Endothelial cell of umbilical vein (primary cell): ENCODE measurements around the gene HIRA. TPM values are rescaled to one million over a fixed set of nuclear protein-coding genes. Genes with fewer than 3 reads are reported as not detected.

Experiments
- BruUV-seq: library from RNA; stranded (reverse); fragments of 400-500 nt; replicated peaks from 2 replicates; lab custom pipeline; 2021; lab: Mats Ljungman, UMichigan
- CTCF ChIA-PET: fragments of 300-600, 350-600 bp; sonication (Branson Sonifier 250); formaldehyde crosslinking; loops from one replicate; lab custom pipeline; 2021; ENCODE audit warnings: antibody characterized with exemption, inconsistent platforms; lab: Charles Lee
- POLR2A ChIA-PET: fragments of 300-600, 350-600 bp; sonication (Branson Sonifier 250); formaldehyde crosslinking; loops from one replicate; lab custom pipeline; 2021; ENCODE audit warnings: antibody characterized with exemption, inconsistent platforms; lab: Charles Lee
- DNase-seq: peaks from one replicate; pipeline ENCODE4 v3.0.0-alpha.2; 2011; ENCODE audit warnings: low read depth, low spot score
- FAIRE-seq: peaks from 2 replicates; lab custom pipeline; 2011; peaks lifted over from hg19 to GRCh38; lab: Jason Lieb, UNC
- H2AFZ ChIP-seq: 2 replicates; pipeline ENCODE4 v1.6.0; 2012; ENCODE audit warnings: low read depth, low read length, control low read depth, inconsistent platforms
- H3K27ac ChIP-seq: 2 replicates; pipeline ENCODE4 v1.5.1; 2011; ENCODE audit warnings: low read depth, mild to moderate bottlenecking, control low read depth, low read length, moderate library complexity; ENCODE audit not compliant: insufficient read depth
- H3K27me3 ChIP-seq, 2 experiments: 2 replicates each; pipeline versions ENCODE4 v1.6.0 to v1.6.1; 2011; ENCODE audit warnings: low read length in 2 of 2, mixed read lengths in 1 of 2; ENCODE audit not compliant: control insufficient read depth in 2 of 2, insufficient read depth in 2 of 2
- H3K36me3 ChIP-seq, 2 experiments: 2 replicates in 1 of 2; 3 replicates in 1 of 2; pipeline ENCODE4 v1.5.1; 2011; ENCODE audit warnings: low read length in 2 of 2, mild to moderate bottlenecking in 1 of 2, moderate library complexity in 1 of 2; ENCODE audit not compliant: control insufficient read depth in 2 of 2, insufficient read depth in 2 of 2; ENCODE audit errors: extremely low read depth in 1 of 2
- H3K4me1 ChIP-seq: 3 replicates; pipeline ENCODE4 v1.5.1; 2011; ENCODE audit warnings: mild to moderate bottlenecking, low read length; ENCODE audit not compliant: control insufficient read depth, insufficient read depth; ENCODE audit errors: extremely low read depth
- H3K4me2 ChIP-seq: 2 replicates; pipeline ENCODE4 v1.6.1; 2011; ENCODE audit warnings: low read length, control low read depth, mixed read lengths; ENCODE audit not compliant: insufficient read depth
- H3K4me3 ChIP-seq, 3 experiments: fragments of 200-600 bp in 1 of 3; sonication (generic), shearing (Covaris generic) in 1 of 3; replicated peaks in 1 of 3; 2 replicates each; pipeline ENCODE4 v1.5.1; 2011 to 2016; ENCODE audit warnings: control low read depth in 3 of 3, low read length in 3 of 3, mild to moderate bottlenecking in 2 of 3, inconsistent platforms in 1 of 3, low read depth in 1 of 3, moderate library complexity in 1 of 3; ENCODE audit not compliant: insufficient read depth in 1 of 3
- H3K79me2 ChIP-seq: 2 replicates; pipeline ENCODE4 v1.6.0; 2012; ENCODE audit warnings: low read length, inconsistent platforms; ENCODE audit not compliant: control insufficient read depth, insufficient read depth
- H3K9ac ChIP-seq: replicated peaks from 2 replicates; pipeline ENCODE3; 2011; ENCODE audit warnings: low read length, control low read depth; ENCODE audit not compliant: insufficient read depth; ENCODE audit errors: extremely low read depth
- H3K9me1 ChIP-seq: replicated peaks from 3 replicates; pipeline ENCODE4 v1.6.0; 2011; ENCODE audit warnings: mild to moderate bottlenecking, low read length; ENCODE audit not compliant: control insufficient read depth, insufficient read depth; ENCODE audit errors: extremely low read depth
- H3K9me3 ChIP-seq: replicated peaks from 2 replicates; pipeline ENCODE4 v1.5.1; 2012; ENCODE audit warnings: low read length, inconsistent platforms; ENCODE audit not compliant: control insufficient read depth, insufficient read depth
- H4K20me1 ChIP-seq: replicated peaks from 2 replicates; pipeline ENCODE3; 2011; ENCODE audit warnings: mild to moderate bottlenecking, low read length; ENCODE audit not compliant: control insufficient read depth, insufficient read depth; ENCODE audit errors: extremely low read depth
- EZH2 ChIP-seq: IDR thresholded peaks from 2 replicates; pipeline ENCODE4 v1.6.1; 2012; ENCODE audit warnings: borderline replicate concordance, low read depth, mild to moderate bottlenecking, moderate library complexity, low read length, inconsistent platforms; ENCODE audit not compliant: severe bottlenecking
- FOS ChIP-seq: IDR thresholded peaks from 2 replicates; pipeline ENCODE4 v1.6.1; 2011; ENCODE audit warnings: mild to moderate bottlenecking, low read length, moderate library complexity, borderline replicate concordance; ENCODE audit not compliant: insufficient read depth
- GATA2 ChIP-seq: IDR thresholded peaks from 2 replicates; pipeline ENCODE4 v1.7.0; 2011; ENCODE audit warnings: low read depth, mild to moderate bottlenecking, moderate library complexity, mixed read lengths, low read length; ENCODE audit not compliant: insufficient read length, insufficient read depth
- JUN ChIP-seq: IDR thresholded peaks from 2 replicates; pipeline ENCODE4 v1.6.1; 2011; ENCODE audit warnings: borderline replicate concordance, low read depth; ENCODE audit not compliant: insufficient read length, insufficient read depth
- MYC ChIP-seq: IDR thresholded peaks from one replicate; pipeline ENCODE4 v1.6.1; 2011; ENCODE audit warnings: mild to moderate bottlenecking, low read depth, low read length
- POLR2A ChIP-seq: IDR thresholded peaks from 2 replicates; pipeline ENCODE4 v1.6.1; 2012; ENCODE audit warnings: low read depth, mild to moderate bottlenecking, control low read depth, low read length
- POLR2AphosphoS5 ChIP-seq: IDR thresholded peaks from 2 replicates; pipeline ENCODE4 v1.6.1; 2012; ENCODE audit warnings: low read depth, mild to moderate bottlenecking, control low read depth, low read length, moderate library complexity; ENCODE audit not compliant: insufficient read depth
- dilution Hi-C: fragments of 300-500 bp; cut with MboI; formaldehyde crosslinking; loops from one replicate; pipeline ENCODE4 v1.15.0; 2019; ENCODE audit warnings: low sequenced_read_pairs; ENCODE audit not compliant: extremely low pct_ligation_motif_present
- intact Hi-C: fragments of 100-400 bp; cut with micrococcal nuclease; formaldehyde crosslinking; loops from one replicate; pipeline ENCODE4 v1.10.0; 2022
- polyA plus RNA-seq, 4 experiments: library from polyadenylated mRNA; depleted of rRNA in 3 of 4; stranded (reverse) in 3 of 4; unstranded in 1 of 4; fragments of >200 nt; gene quantifications; 2 replicates each; pipeline versions ENCODE4 v1.2.1 to v1.2.3, GENCODE V29; 2011 to 2012; ENCODE audit warnings: missing spikeins in 1 of 4
- total RNA-seq: library from RNA; stranded (reverse); gene quantifications from 2 replicates; pipeline ENCODE4 v1.2.3, GENCODE V29; 2021
- TF ChIP-seq, protein P1 (sequence below), 2 donors: IDR thresholded peaks; 1 replicate in 1 of 2; 2 replicates in 1 of 2; pipeline ENCODE4 v1.5.1; 2011; ENCODE audit warnings: low read length in 2 of 2, mild to moderate bottlenecking in 2 of 2, moderate library complexity in 2 of 2, control low read depth in 1 of 2, inconsistent platforms in 1 of 2, low read depth in 1 of 2; ENCODE audit not compliant: insufficient read depth in 1 of 2; ENCODE audit errors: extremely low read depth in 1 of 2
- TF ChIP-seq, protein P2 (sequence below): IDR thresholded peaks from 2 replicates; pipeline ENCODE4 v1.6.1; 2011; ENCODE audit not compliant: insufficient read depth, insufficient read length

Gene HIRA
- total and polyA plus RNA-seq, 2 donors (not counting 3 experiments of a cell fraction or from before 2014, with no cell fraction given), result 17.3 to 27.7 TPM

- no peaks in the 10 kb centered on the region for H3K4me1 ChIP-seq
- intact Hi-C loops, result no loop called here
- no peaks in the 10 kb centered on the region for H4K20me1 ChIP-seq
- H3K36me3 ChIP-seq, result peaks cover 20 to 55% of the 10 kb centered on the region in 2 experiments
- no peaks in the 10 kb centered on the region for H3K9me1 ChIP-seq
- FAIRE-seq (no peak), DNase-seq (no peak)
- H3K27ac ChIP-seq, result no peak overlapping the region
- CTCF ChIA-PET, result no interaction called here
- POLR2A ChIA-PET, result no interaction called here
- dilution Hi-C loops, result no loop called here
- no peak overlapping the region for H3K4me3 ChIP-seq
- H3K4me2 ChIP-seq, result no peak overlapping the region
- TF ChIP-seq FOS (no peak), POLR2A (no peak), JUN (no peak), GATA2 (no peak), MYC (no peak), EZH2 (no peak), POLR2AphosphoS5 (no peak)
- TF ChIP-seq, protein P1, sequence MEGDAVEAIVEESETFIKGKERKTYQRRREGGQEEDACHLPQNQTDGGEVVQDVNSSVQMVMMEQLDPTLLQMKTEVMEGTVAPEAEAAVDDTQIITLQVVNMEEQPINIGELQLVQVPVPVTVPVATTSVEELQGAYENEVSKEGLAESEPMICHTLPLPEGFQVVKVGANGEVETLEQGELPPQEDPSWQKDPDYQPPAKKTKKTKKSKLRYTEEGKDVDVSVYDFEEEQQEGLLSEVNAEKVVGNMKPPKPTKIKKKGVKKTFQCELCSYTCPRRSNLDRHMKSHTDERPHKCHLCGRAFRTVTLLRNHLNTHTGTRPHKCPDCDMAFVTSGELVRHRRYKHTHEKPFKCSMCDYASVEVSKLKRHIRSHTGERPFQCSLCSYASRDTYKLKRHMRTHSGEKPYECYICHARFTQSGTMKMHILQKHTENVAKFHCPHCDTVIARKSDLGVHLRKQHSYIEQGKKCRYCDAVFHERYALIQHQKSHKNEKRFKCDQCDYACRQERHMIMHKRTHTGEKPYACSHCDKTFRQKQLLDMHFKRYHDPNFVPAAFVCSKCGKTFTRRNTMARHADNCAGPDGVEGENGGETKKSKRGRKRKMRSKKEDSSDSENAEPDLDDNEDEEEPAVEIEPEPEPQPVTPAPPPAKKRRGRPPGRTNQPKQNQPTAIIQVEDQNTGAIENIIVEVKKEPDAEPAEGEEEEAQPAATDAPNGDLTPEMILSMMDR (IDR thresholded peaks at IDR 0.05; ENCODE audit: extremely low read depth in 1 of 2, insufficient read depth in 1 of 2, low read depth in 1 of 2, low read length in 2 of 2), result no peak
- TF ChIP-seq, protein P2, sequence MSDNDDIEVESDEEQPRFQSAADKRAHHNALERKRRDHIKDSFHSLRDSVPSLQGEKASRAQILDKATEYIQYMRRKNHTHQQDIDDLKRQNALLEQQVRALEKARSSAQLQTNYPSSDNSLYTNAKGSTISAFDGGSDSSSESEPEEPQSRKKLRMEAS, result no peak
- no peaks in the 10 kb centered on the region for H3K27me3 ChIP-seq
- H3K9ac ChIP-seq, result no peak overlapping the region
- H3K79me2 ChIP-seq, result no peaks in the 10 kb centered on the region
- no peaks in the 10 kb centered on the region for H3K9me3 ChIP-seq
- H2AFZ ChIP-seq, result no peak overlapping the region
- no TSS peak for BruUV-seq
Measured at GRCh38 chr22:19358703-19359553, 72.6 kb downstream of the HIRA start.
